GM12878 (cell line): ENCODE data around the gene TSHZ2. TPM values are rescaled to one million over a fixed set of nuclear protein-coding genes. Genes with fewer than 3 reads are reported as not detected.

Source experiments
- ATAC-seq: fragments of 200-7000 bp; cut with Tn5 transposase; 3 replicates; pipeline ENCODE4 v1.9.1; 2020; ENCODE audit warnings: mild to moderate bottlenecking, moderate library complexity
- BruUV-seq: library from RNA; stranded (reverse); fragments of 400-500 nt; replicated peaks from 2 replicates; lab custom pipeline; 2021; lab: Mats Ljungman, UMichigan
- CTCF ChIA-PET: fragments of 300-600 bp; sonication (Branson Sonifier 250); formaldehyde crosslinking; extraction: SDS; loops from one replicate; lab custom pipeline; 2021; ENCODE audit warnings: inconsistent platforms; lab: Yijun Ruan, JAX
- POLR2A ChIA-PET: fragments of 350-600 bp; formaldehyde crosslinking; extraction: SDS; loops from one replicate; lab custom pipeline; 2021; ENCODE audit warnings: inconsistent platforms; lab: Charles Lee
- RAD21 ChIA-PET: fragments of 300-600 bp; sonication (Branson Sonifier 250); formaldehyde crosslinking; loops from one replicate; lab custom pipeline; 2023; ENCODE audit warnings: antibody characterized with exemption; ENCODE audit not compliant: unreplicated experiment; lab: Charles Lee
- SMC1A ChIA-PET: fragments of 300-600 bp; sonication (Branson Sonifier 250); formaldehyde crosslinking; loops from one replicate; lab custom pipeline; 2023; ENCODE audit not compliant: unreplicated experiment, uncharacterized antibody; lab: Charles Lee
- DNase-seq: peaks from one replicate; pipeline ENCODE4 v3.0.0-alpha.2; 2011; ENCODE audit warnings: low read depth, low spot score
- FAIRE-seq: peaks from 3 replicates; lab custom pipeline; 2011; peaks lifted over from hg19 to GRCh38; lab: Jason Lieb, UNC
- H2AFZ ChIP-seq: 2 replicates; pipeline ENCODE4 v1.6.0; 2011; ENCODE audit warnings: low read depth, low read length, control low read depth; ENCODE audit not compliant: control insufficient read depth
- H3K27ac ChIP-seq: 2 replicates; pipeline ENCODE4 v1.5.1; 2011; ENCODE audit warnings: control low read depth; ENCODE audit not compliant: control insufficient read depth, insufficient read depth
- H3K27me3 ChIP-seq, 2 experiments: replicated peaks in 1 of 2; 2 replicates each; pipeline versions ENCODE4 v1.6.0 to v1.6.1; 2011; ENCODE audit warnings: low read length in 1 of 2; ENCODE audit not compliant: control insufficient read depth in 2 of 2, insufficient read depth in 2 of 2
- H3K36me3 ChIP-seq, 2 experiments: 2 replicates each; pipeline ENCODE4 v1.5.1; 2011; ENCODE audit warnings: low read length in 1 of 2; ENCODE audit not compliant: control insufficient read depth in 2 of 2, insufficient read depth in 2 of 2
- H3K4me1 ChIP-seq: 2 replicates; pipeline ENCODE4 v1.6.1; 2011; ENCODE audit warnings: mild to moderate bottlenecking, low read length, moderate library complexity, mixed read lengths; ENCODE audit not compliant: control insufficient read depth, insufficient read depth
- H3K4me2 ChIP-seq: 2 replicates; pipeline ENCODE4 v1.6.0; 2011; ENCODE audit warnings: control low read depth; ENCODE audit not compliant: control insufficient read depth, insufficient read depth
- H3K4me3 ChIP-seq: fragments of 200-600 bp; sonication (generic); 2 replicates; pipeline ENCODE4 v1.5.1; 2016
- H3K79me2 ChIP-seq: 2 replicates; pipeline ENCODE4 v1.6.0; 2011; ENCODE audit warnings: low read length; ENCODE audit not compliant: control insufficient read depth, insufficient read depth
- H3K9ac ChIP-seq: 2 replicates; pipeline ENCODE4 v1.8.0; 2011; ENCODE audit warnings: low read length, control low read depth, mixed read lengths; ENCODE audit not compliant: control insufficient read depth, insufficient read depth
- H3K9me3 ChIP-seq: replicated peaks from 3 replicates; pipeline ENCODE4 v1.5.1; 2011; ENCODE audit warnings: mild to moderate bottlenecking, low read length; ENCODE audit not compliant: control insufficient read depth, insufficient read depth
- H4K20me1 ChIP-seq: 2 replicates; pipeline ENCODE4 v1.6.0; 2011; ENCODE audit not compliant: control insufficient read depth, insufficient read depth
- IKZF1 ChIP-seq: fragments of 450-650 bp; conservative IDR thresholded peaks from 2 replicates; pipeline ENCODE4 v1.6.1; 2017; ENCODE audit warnings: antibody characterized with exemption, mild to moderate bottlenecking
- MXI1 ChIP-seq: fragments of 150-350 bp; IDR thresholded peaks from 2 replicates; pipeline ENCODE4 v1.6.1; 2011; ENCODE audit warnings: low read depth, mild to moderate bottlenecking, inconsistent platforms, low read length, improper control_type of control experiment
- POU2F2 ChIP-seq: IDR thresholded peaks from 3 replicates; pipeline ENCODE4 v1.6.1; 2011; ENCODE audit warnings: low read depth, mild to moderate bottlenecking, low read length, borderline replicate concordance
- SMAD5 ChIP-seq: IDR thresholded peaks from 2 replicates; pipeline ENCODE4 v1.6.1; 2016; ENCODE audit warnings: antibody characterized with exemption, low read depth
- TBL1XR1 ChIP-seq: IDR thresholded peaks from 2 replicates; pipeline ENCODE4 v1.6.1; 2012; ENCODE audit warnings: low read depth, low read length, improper control_type of control experiment
- YY1 ChIP-seq: IDR thresholded peaks from 2 replicates; pipeline ENCODE4 v1.6.1; 2011; ENCODE audit warnings: low read depth, mild to moderate bottlenecking, low read length
- ZBED1 ChIP-seq: IDR thresholded peaks from 2 replicates; pipeline ENCODE4 v1.6.1; 2016; ENCODE audit warnings: borderline replicate concordance
- WGBS: methylation state at CpG from one replicate; pipeline ENCODE4 v1.1.6; 2016; ENCODE audit warnings: low lambda C conversion rate; ENCODE audit not compliant: insufficient replicate concordance, insufficient coverage; ENCODE audit errors: missing lambda C conversion rate; 5-methylcytosine and 5-hydroxymethylcytosine counted together
- in situ Hi-C: fragments of 300-500 bp; cut with MboI; formaldehyde crosslinking; loops from 9 replicates; pipeline ENCODE4 v1.14.3; 2018; ENCODE audit warnings: mixed read lengths
- intact Hi-C: fragments of 100-400 bp; cut with micrococcal nuclease; formaldehyde crosslinking; loops from one replicate; pipeline ENCODE4 v1.14.2; 2022; ENCODE audit not compliant: unreplicated experiment
- polyA plus RNA-seq, 11 experiments: library from polyadenylated mRNA; depleted of rRNA in 4 of 11; unstranded in 6 of 11; stranded (reverse) in 5 of 11; fragments of >200 nt; fragmentation: Nextera tagmentation in 4 of 11; fragmentation: Illumina TruSeq in 1 of 11; extraction: Ambion mirVana in 4 of 11; extraction: Trizol in 1 of 11; gene quantifications; 1 replicate in 1 of 11; 2 replicates in 10 of 11; pipeline versions ENCODE4 v1.2.1 to v1.2.3, GENCODE V29; 2011 to 2016; ENCODE audit warnings: inconsistent platforms in 2 of 11, missing spikeins in 2 of 11, low read depth in 1 of 11
- total RNA-seq, 4 experiments: library from RNA; depleted of rRNA in 3 of 4; stranded (reverse); fragments of >200 nt in 3 of 4; fragmentation: Illumina TruSeq in 1 of 4; extraction: Trizol in 1 of 4; gene quantifications; 2 replicates each; pipeline versions ENCODE4 v1.2.1 to v1.2.3, GENCODE V29; 2013 to 2021
- TF ChIP-seq, protein P1 (sequence below): IDR thresholded peaks from 2 replicates; pipeline ENCODE4 v1.6.1; 2011; ENCODE audit warnings: low read depth, mild to moderate bottlenecking, low read length, moderate library complexity, borderline replicate concordance; ENCODE audit errors: extremely low read depth

TSHZ2 gene
- total and polyA plus RNA-seq, 10 of the 15 experiments (the other 5 are each of a cell fraction or from before 2014, with no cell fraction given): 0.01 to 0.86 (median 0.13) TPM; not detected in 2

DNA sequence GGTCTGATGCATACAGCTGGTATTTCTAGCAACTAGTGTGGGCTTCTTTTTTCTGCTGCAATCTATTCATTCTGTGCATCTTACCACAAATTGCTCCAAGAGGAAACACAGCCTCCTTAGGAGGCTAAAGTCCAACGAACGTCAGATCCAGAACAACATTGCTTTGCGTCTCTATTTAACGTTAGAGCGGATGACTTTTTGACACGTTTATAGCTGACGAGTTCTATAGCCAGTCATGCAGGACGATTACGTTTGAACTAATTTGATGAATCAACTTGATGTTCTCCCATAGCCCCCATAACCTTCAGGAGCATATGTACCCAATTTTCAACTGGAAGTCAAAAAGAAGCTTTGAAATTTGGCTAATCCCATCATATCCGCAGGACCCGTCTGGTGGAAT, 59.9 kb downstream of the TSHZ2 start:
- Histone ChIP-seq H3K27ac (no peak overlapping the region), H3K4me3 (no peak overlapping the region), H3K36me3 (no peaks in the 10 kb centered on the region), H3K9me3 (no peaks in the 10 kb centered on the region), H3K4me2 (no peak overlapping the region), H3K9ac (no peak overlapping the region), H4K20me1 (no peaks in the 10 kb centered on the region), H3K4me1 (no peaks in the 10 kb centered on the region), H3K79me2 (no peaks in the 10 kb centered on the region), H3K27me3 (no peaks in the 10 kb centered on the region), H2AFZ (no peak overlapping the region)
- DNase-seq (no peak), ATAC-seq (no peak), FAIRE-seq (no peak)
- in situ Hi-C loops: no loop called here
- BruUV-seq: no TSS peak
- ChIA-PET SMC1A (interaction anchor here (0.9 to 1.6 kb wide), 3 partner anchors 30 to 52 kb away, joined by 3 to 6 read pairs (median 3); no protein-coding TSS in a partner anchor), RAD21 (no interaction called here), POLR2A (interaction anchor here (0.6 kb wide), 1 partner anchor 746 kb away, joined by 3 read pairs; no protein-coding TSS in a partner anchor), CTCF (interaction anchor here (1.1 kb wide), 1 partner anchor 21 kb away, joined by 3 read pairs; no protein-coding TSS in a partner anchor)
- TF ChIP-seq, protein P1, sequence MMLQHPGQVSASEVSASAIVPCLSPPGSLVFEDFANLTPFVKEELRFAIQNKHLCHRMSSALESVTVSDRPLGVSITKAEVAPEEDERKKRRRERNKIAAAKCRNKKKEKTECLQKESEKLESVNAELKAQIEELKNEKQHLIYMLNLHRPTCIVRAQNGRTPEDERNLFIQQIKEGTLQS: no peak
- TF ChIP-seq POU2F2 (no peak), MXI1 (no peak), YY1 (no peak), TBL1XR1 (no peak), SMAD5 (no peak), ZBED1 (no peak), IKZF1 (no peak)
- 68% methylated on average over 11 of the region's 11 CpGs for WGBS
- intact Hi-C loops: no loop called here
